ENCODE data around the gene CACNB2. TPM values are rescaled to one million over a fixed set of nuclear protein-coding genes. Genes with fewer than 3 reads are reported as not detected.

CACNB2 gene
- total RNA-seq, 1 experiment from 2014 or later: 0.07 TPM

GRCh38 chr10:18298256-18298655 lies 158.0 kb downstream of the CACNB2 start:
- H3K9me3 ChIP-seq (ENCODE audit: low read length): no peaks in the 10 kb centered on the region
- peaks cover 16% of the 10 kb centered on the region for H3K27me3 ChIP-seq (ENCODE audit: low read length)
- no peaks in the 10 kb centered on the region for H3K9me2 ChIP-seq (replicated peaks; ENCODE audit: low read length)
- H3K4me2 ChIP-seq (ENCODE audit: low read length): no peak overlapping the region
- BruUV-seq (replicated peaks): no TSS peak
- ChIA-PET CTCF (no interaction called here), POLR2A (ENCODE audit: unreplicated experiment) (no interaction called here)
- H3K9ac ChIP-seq (ENCODE audit: low read length): no peak overlapping the region
- no peak overlapping the region for H3K27ac ChIP-seq (ENCODE audit: low read length)
- DNase-seq (no peak), ATAC-seq (no peak)
- no peaks in the 10 kb centered on the region for H3K4me1 ChIP-seq (ENCODE audit: insufficient read depth, low read length)
- H2AFZ ChIP-seq (ENCODE audit: low read length): no peak overlapping the region
- H3K4me3 ChIP-seq (ENCODE audit: low read length): no peak overlapping the region
- no peaks in the 10 kb centered on the region for H3F3A ChIP-seq (ENCODE audit: low read length, unreplicated experiment)
- no peaks in the 10 kb centered on the region for H4K20me1 ChIP-seq (ENCODE audit: low read length)
- no peak for TF ChIP-seq CTCF (conservative IDR thresholded peaks at IDR 0.05; ENCODE audit: low read depth, low read length)
- TF ChIP-seq EZH2phosphoT487 (IDR thresholded peaks at IDR 0.05; ENCODE audit: borderline replicate concordance, low read length): no peak
- no peak for TF ChIP-seq EZH2 (IDR thresholded peaks at IDR 0.05; ENCODE audit: low read length, unreplicated experiment)
- intact Hi-C loops (cut with micrococcal nuclease): no loop called here
- H3K36me3 ChIP-seq (ENCODE audit: low read depth, low read length): no peaks in the 10 kb centered on the region
- H3K79me2 ChIP-seq (ENCODE audit: low read length): no peaks in the 10 kb centered on the region

- no peak overlapping the region for H3K27ac ChIP-seq (ENCODE audit: low read length)
- H3K27me3 ChIP-seq (ENCODE audit: low read length): no peaks in the 10 kb centered on the region
- intact Hi-C loops (cut with micrococcal nuclease): no loop called here
- no peaks in the 10 kb centered on the region for H3F3A ChIP-seq (ENCODE audit: low read length, unreplicated experiment)
- no peak overlapping the region for H2AFZ ChIP-seq (ENCODE audit: low read length)
- H3K36me3 ChIP-seq (ENCODE audit: low read depth, low read length): no peaks in the 10 kb centered on the region
- no peaks in the 10 kb centered on the region for H4K20me1 ChIP-seq (ENCODE audit: low read length)
- H3K9ac ChIP-seq (ENCODE audit: low read length): no peak overlapping the region
- ATAC-seq (no peak), DNase-seq (no peak)
- H3K9me2 ChIP-seq (replicated peaks; ENCODE audit: low read length): no peaks in the 10 kb centered on the region
- TF ChIP-seq EZH2phosphoT487 (IDR thresholded peaks at IDR 0.05; ENCODE audit: borderline replicate concordance, low read length): no peak
- TF ChIP-seq EZH2 (IDR thresholded peaks at IDR 0.05; ENCODE audit: low read length, unreplicated experiment): no peak
- TF ChIP-seq CTCF (conservative IDR thresholded peaks at IDR 0.05; ENCODE audit: low read depth, low read length): no peak
- BruUV-seq (replicated peaks): no TSS peak
- POLR2A ChIA-PET (ENCODE audit: unreplicated experiment): no interaction called here
- no peak overlapping the region for H3K4me3 ChIP-seq (ENCODE audit: low read length)
- no peaks in the 10 kb centered on the region for H3K9me3 ChIP-seq (ENCODE audit: low read length)
- H3K4me1 ChIP-seq (ENCODE audit: insufficient read depth, low read length): no peaks in the 10 kb centered on the region
- CTCF ChIA-PET: no interaction called here
- H3K79me2 ChIP-seq (ENCODE audit: low read length): no peaks in the 10 kb centered on the region
- H3K4me2 ChIP-seq (ENCODE audit: low read length): no peak overlapping the region
Measured at GRCh38 chr10:18303851-18304801, 163.9 kb downstream of the CACNB2 start.

GRCh38 chr10:18306031-18306430 lies 165.8 kb downstream of the CACNB2 start:
- no peaks in the 10 kb centered on the region for H3K9me3 ChIP-seq (ENCODE audit: low read length)
- H3K9ac ChIP-seq (ENCODE audit: low read length): no peak overlapping the region
- no TSS peak for BruUV-seq (replicated peaks)
- ATAC-seq: no peak
- H3K27me3 ChIP-seq (ENCODE audit: low read length): no peaks in the 10 kb centered on the region
- no peak overlapping the region for H3K4me2 ChIP-seq (ENCODE audit: low read length)
- intact Hi-C loops (cut with micrococcal nuclease): no loop called here
- H3K79me2 ChIP-seq (ENCODE audit: low read length): no peaks in the 10 kb centered on the region
- ChIA-PET POLR2A (ENCODE audit: unreplicated experiment) (no interaction called here), CTCF (no interaction called here)
- H4K20me1 ChIP-seq (ENCODE audit: low read length): no peaks in the 10 kb centered on the region
- TF ChIP-seq EZH2phosphoT487 (IDR thresholded peaks at IDR 0.05; ENCODE audit: borderline replicate concordance, low read length): no peak
- no peak for TF ChIP-seq CTCF (conservative IDR thresholded peaks at IDR 0.05; ENCODE audit: low read depth, low read length)
- no peak for TF ChIP-seq EZH2 (IDR thresholded peaks at IDR 0.05; ENCODE audit: low read length, unreplicated experiment)
- H3F3A ChIP-seq (ENCODE audit: low read length, unreplicated experiment): no peaks in the 10 kb centered on the region
- no peaks in the 10 kb centered on the region for H3K36me3 ChIP-seq (ENCODE audit: low read depth, low read length)
- no peak for DNase-seq
- no peak overlapping the region for H2AFZ ChIP-seq (ENCODE audit: low read length)
- no peaks in the 10 kb centered on the region for H3K4me1 ChIP-seq (ENCODE audit: insufficient read depth, low read length)
- no peak overlapping the region for H3K27ac ChIP-seq (ENCODE audit: low read length)
- no peaks in the 10 kb centered on the region for H3K9me2 ChIP-seq (replicated peaks; ENCODE audit: low read length)
- no peak overlapping the region for H3K4me3 ChIP-seq (ENCODE audit: low read length)
